Prostate gland (tissue), 2 donors: Measurements from ENCODE around the gene BLOC1S5.

Experiments
- CTCF ChIP-seq, 4 experiments: fragments of 200-600 bp in 2 of 4; fragments of 450-650 bp in 2 of 4; sonication (generic) in 2 of 4; IDR thresholded peaks; 1 replicate in 3 of 4; 2 replicates in 1 of 4; pipeline ENCODE4 v1.5.1; 2016 to 2019; ENCODE audit warnings: antibody characterized with exemption in 4 of 4, mild to moderate bottlenecking in 2 of 4, moderate library complexity in 2 of 4
- POLR2A ChIP-seq: fragments of 450-650 bp; IDR thresholded peaks from one replicate; pipeline ENCODE4 v1.6.1; 2016; ENCODE audit warnings: antibody characterized with exemption, mild to moderate bottlenecking
- POLR2AphosphoS5 ChIP-seq: sonication (generic); formaldehyde crosslinking; IDR thresholded peaks from one replicate; pipeline ENCODE4 v1.6.1; 2017; ENCODE audit warnings: antibody characterized with exemption

DNA sequence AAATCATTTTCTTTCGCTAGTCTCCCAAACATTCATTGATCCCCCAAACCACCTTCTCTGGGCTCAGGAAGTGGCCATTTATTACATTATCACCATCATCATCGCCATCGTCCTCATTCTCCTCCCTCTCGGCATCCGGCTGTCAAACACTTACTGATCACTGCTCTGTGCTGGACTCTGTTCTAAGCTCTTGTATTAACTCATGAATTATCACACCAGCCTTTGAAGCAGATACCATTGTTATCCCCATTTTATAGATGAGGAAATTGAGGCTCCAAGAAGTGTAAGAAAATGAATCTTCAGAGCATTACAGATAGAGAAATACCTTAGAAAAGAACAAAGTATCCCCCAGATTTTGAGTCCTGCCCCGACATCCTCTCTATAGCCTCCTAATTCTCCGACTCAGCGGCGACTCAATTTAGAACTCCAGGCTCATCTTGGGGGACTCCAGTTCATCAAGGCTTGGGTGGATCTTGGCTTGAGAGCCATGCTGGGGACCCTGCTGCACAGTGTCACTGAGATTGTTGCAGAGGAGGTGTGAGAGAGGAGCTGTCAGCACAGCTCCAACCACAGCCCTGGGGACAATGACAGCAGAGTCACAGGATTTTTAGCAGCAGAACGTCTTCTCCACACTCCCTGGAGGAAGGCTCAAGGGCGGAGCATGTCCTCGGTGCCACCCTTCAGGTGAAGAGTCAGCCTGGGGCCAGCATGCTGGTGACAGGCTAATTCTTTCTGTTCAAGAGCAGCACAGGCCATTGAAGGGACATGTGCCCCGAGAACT is 44.8 kb upstream of the BLOC1S5 start:
- TF ChIP-seq CTCF (IDR thresholded peaks at IDR 0.05), result no peak
- no peak for TF ChIP-seq POLR2A
- no peak for TF ChIP-seq POLR2AphosphoS5
